Panc1 (cell line): ENCODE measurements around the gene FA2H. TPM values are rescaled to one million over a fixed set of nuclear protein-coding genes. Genes with fewer than 3 reads are reported as not detected.

Experiments used
- ATAC-seq: fragments of 200-7000 bp; cut with Tn5 transposase; 2 replicates; pipeline ENCODE4 v1.9.1; 2020; ENCODE audit warnings: mild to moderate bottlenecking, moderate library complexity
- BruUV-seq: library from RNA; stranded (reverse); fragments of 400-500 nt; replicated peaks from 2 replicates; lab custom pipeline; 2021; lab: Mats Ljungman, UMichigan
- CTCF ChIA-PET: fragments of 300-600 bp; sonication (Branson Sonifier 250); formaldehyde crosslinking; loops from one replicate; lab custom pipeline; 2022; ENCODE audit warnings: antibody characterized with exemption; lab: Charles Lee
- POLR2A ChIA-PET: fragments of 300-600 bp; sonication (Branson Sonifier 250); formaldehyde crosslinking; loops from one replicate; lab custom pipeline; 2022; ENCODE audit warnings: antibody characterized with exemption; lab: Charles Lee
- DNase-seq: peaks from one replicate; pipeline ENCODE4 v3.0.0-alpha.2; 2010; ENCODE audit warnings: low read depth, low spot score
- H3K27ac ChIP-seq: 2 replicates; pipeline ENCODE4 v1.5.1; 2011; ENCODE audit warnings: mild to moderate bottlenecking, low read length, inconsistent platforms
- H3K27me3 ChIP-seq: fragments of 200-500 bp; sonication (Bioruptor generic); 2 replicates; pipeline ENCODE4 v1.6.0; 2014; ENCODE audit warnings: low read length, inconsistent platforms; ENCODE audit not compliant: control insufficient read depth, insufficient read depth
- H3K36me3 ChIP-seq: fragments of 200-500 bp; sonication (Bioruptor generic); 2 replicates; pipeline ENCODE4 v1.5.1; 2014; ENCODE audit warnings: inconsistent platforms, mild to moderate bottlenecking, low read length, moderate library complexity; ENCODE audit not compliant: control insufficient read depth, insufficient read depth
- H3K4me1 ChIP-seq: 2 replicates; pipeline ENCODE4 v1.5.1; 2011; ENCODE audit warnings: inconsistent platforms, mild to moderate bottlenecking, low read length, moderate library complexity; ENCODE audit not compliant: control insufficient read depth, insufficient read depth
- H3K4me3 ChIP-seq, 2 experiments: 2 replicates each; pipeline ENCODE4 v1.5.1; 2011 to 2012; ENCODE audit warnings: low read depth in 2 of 2, low read length in 2 of 2, mild to moderate bottlenecking in 2 of 2, inconsistent platforms in 1 of 2, moderate library complexity in 1 of 2
- H3K9me3 ChIP-seq: fragments of 200-500 bp; sonication (Bioruptor generic); 2 replicates; pipeline ENCODE4 v1.5.1; 2014; ENCODE audit warnings: low read depth, mild to moderate bottlenecking, inconsistent platforms, low read length, moderate library complexity; ENCODE audit not compliant: control insufficient read depth, insufficient read depth
- POLR2AphosphoS5 ChIP-seq: IDR thresholded peaks from 2 replicates; pipeline ENCODE4 v1.6.1; 2012; ENCODE audit warnings: mild to moderate bottlenecking, low read depth, low read length, moderate library complexity
- SIN3A ChIP-seq: IDR thresholded peaks from 2 replicates; pipeline ENCODE4 v1.6.1; 2012; ENCODE audit warnings: low read depth, mild to moderate bottlenecking, low read length, moderate library complexity, borderline replicate concordance; ENCODE audit not compliant: insufficient read depth
- TCF7L2 ChIP-seq: IDR thresholded peaks from 2 replicates; pipeline ENCODE4 v1.6.1; 2011; ENCODE audit warnings: mild to moderate bottlenecking, low read depth, low read length, inconsistent platforms
- in situ Hi-C: cut with HindIII; loops from 2 replicates; pipeline ENCODE4 v1.10.0; 2016; ENCODE audit warnings: low sequenced_read_pairs, low pct_unique_long_range_greater_than_20kb
- intact Hi-C: fragments of 100-400 bp; cut with micrococcal nuclease; formaldehyde crosslinking; loops from one replicate; pipeline ENCODE4 v1.10.0; 2022; ENCODE audit not compliant: unreplicated experiment
- total RNA-seq: library from RNA; stranded (reverse); gene quantifications from one replicate; pipeline ENCODE4 v1.2.1, GENCODE V29; 2021; ENCODE audit not compliant: unreplicated experiment
- TF ChIP-seq, protein P1 (sequence below): fragments of 450-650 bp; IDR thresholded peaks from 2 replicates; pipeline ENCODE4 v1.5.1; 2017; ENCODE audit warnings: mild to moderate bottlenecking
- TF ChIP-seq, protein P2 (sequence below), 2 experiments: IDR thresholded peaks; 2 replicates each; pipeline ENCODE4 v1.6.1; 2011 to 2012; ENCODE audit warnings: low read depth in 2 of 2, control low read depth in 1 of 2, low read length in 1 of 2, mild to moderate bottlenecking in 1 of 2, moderate library complexity in 1 of 2; ENCODE audit not compliant: insufficient read depth in 1 of 2

The FA2H gene
- total RNA-seq, 1 experiment from 2014 or later: 0.15 TPM

DNA sequence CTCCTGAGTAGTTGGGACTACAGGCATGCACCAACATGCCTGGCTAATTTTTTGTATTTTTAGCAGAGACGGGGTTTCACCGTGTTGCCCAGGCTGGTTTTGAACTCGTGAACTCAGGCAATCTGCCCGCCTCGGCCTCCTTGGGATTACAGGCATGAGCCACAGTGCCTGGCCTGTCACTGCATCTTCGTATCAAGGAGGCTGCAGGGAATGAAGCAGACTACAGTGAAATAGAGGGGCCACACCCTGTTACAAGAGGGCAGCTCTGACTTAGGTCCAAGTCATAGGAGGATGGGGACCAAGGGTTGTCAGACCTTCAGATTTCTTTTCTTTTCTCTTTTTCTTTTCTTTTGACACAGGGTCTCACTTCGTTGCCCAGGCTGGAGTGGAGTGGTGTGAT is 28.7 kb downstream of the FA2H start:
- Histone ChIP-seq H3K4me3 (no peak overlapping the region), H3K4me1 (no peaks in the 10 kb centered on the region; the same call in 1 of the 2 replicates), H3K9me3 (no peaks in the 10 kb centered on the region), H3K27ac (no peak overlapping the region), H3K27me3 (no peaks in the 10 kb centered on the region), H3K36me3 (no peaks in the 10 kb centered on the region)
- no TSS peak for BruUV-seq
- ATAC-seq (no peak), DNase-seq (no peak)
- in situ Hi-C loops: no loop called here
- intact Hi-C loops: no loop called here
- ChIA-PET POLR2A (no interaction called here), CTCF (no interaction called here)
- TF ChIP-seq TCF7L2 (no peak), SIN3A (no peak), POLR2AphosphoS5 (no peak)
- TF ChIP-seq, protein P1, sequence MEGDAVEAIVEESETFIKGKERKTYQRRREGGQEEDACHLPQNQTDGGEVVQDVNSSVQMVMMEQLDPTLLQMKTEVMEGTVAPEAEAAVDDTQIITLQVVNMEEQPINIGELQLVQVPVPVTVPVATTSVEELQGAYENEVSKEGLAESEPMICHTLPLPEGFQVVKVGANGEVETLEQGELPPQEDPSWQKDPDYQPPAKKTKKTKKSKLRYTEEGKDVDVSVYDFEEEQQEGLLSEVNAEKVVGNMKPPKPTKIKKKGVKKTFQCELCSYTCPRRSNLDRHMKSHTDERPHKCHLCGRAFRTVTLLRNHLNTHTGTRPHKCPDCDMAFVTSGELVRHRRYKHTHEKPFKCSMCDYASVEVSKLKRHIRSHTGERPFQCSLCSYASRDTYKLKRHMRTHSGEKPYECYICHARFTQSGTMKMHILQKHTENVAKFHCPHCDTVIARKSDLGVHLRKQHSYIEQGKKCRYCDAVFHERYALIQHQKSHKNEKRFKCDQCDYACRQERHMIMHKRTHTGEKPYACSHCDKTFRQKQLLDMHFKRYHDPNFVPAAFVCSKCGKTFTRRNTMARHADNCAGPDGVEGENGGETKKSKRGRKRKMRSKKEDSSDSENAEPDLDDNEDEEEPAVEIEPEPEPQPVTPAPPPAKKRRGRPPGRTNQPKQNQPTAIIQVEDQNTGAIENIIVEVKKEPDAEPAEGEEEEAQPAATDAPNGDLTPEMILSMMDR: no peak
- TF ChIP-seq, protein P2, sequence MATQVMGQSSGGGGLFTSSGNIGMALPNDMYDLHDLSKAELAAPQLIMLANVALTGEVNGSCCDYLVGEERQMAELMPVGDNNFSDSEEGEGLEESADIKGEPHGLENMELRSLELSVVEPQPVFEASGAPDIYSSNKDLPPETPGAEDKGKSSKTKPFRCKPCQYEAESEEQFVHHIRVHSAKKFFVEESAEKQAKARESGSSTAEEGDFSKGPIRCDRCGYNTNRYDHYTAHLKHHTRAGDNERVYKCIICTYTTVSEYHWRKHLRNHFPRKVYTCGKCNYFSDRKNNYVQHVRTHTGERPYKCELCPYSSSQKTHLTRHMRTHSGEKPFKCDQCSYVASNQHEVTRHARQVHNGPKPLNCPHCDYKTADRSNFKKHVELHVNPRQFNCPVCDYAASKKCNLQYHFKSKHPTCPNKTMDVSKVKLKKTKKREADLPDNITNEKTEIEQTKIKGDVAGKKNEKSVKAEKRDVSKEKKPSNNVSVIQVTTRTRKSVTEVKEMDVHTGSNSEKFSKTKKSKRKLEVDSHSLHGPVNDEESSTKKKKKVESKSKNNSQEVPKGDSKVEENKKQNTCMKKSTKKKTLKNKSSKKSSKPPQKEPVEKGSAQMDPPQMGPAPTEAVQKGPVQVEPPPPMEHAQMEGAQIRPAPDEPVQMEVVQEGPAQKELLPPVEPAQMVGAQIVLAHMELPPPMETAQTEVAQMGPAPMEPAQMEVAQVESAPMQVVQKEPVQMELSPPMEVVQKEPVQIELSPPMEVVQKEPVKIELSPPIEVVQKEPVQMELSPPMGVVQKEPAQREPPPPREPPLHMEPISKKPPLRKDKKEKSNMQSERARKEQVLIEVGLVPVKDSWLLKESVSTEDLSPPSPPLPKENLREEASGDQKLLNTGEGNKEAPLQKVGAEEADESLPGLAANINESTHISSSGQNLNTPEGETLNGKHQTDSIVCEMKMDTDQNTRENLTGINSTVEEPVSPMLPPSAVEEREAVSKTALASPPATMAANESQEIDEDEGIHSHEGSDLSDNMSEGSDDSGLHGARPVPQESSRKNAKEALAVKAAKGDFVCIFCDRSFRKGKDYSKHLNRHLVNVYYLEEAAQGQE (IDR thresholded peaks at IDR 0.05; ENCODE audit: insufficient read depth in 1 of 2, low read depth in 2 of 2, low read length in 1 of 2): no peak

- H3K27me3 ChIP-seq: no peaks in the 10 kb centered on the region
- POLR2A ChIA-PET: no interaction called here
- no peaks in the 10 kb centered on the region for H3K9me3 ChIP-seq
- in situ Hi-C loops: no loop called here
- DNase-seq: no peak
- H3K4me3 ChIP-seq: no peak overlapping the region
- CTCF ChIA-PET: interaction anchor here (1.6 kb wide), 1 partner anchor 117 kb away, joined by 3 read pairs; no protein-coding TSS in a partner anchor
- no TSS peak for BruUV-seq
- H3K27ac ChIP-seq: no peak overlapping the region
- H3K36me3 ChIP-seq: no peaks in the 10 kb centered on the region
- no peak for TF ChIP-seq SIN3A
- intact Hi-C loops: no loop called here
- ATAC-seq: no peak
- H3K4me1 ChIP-seq: no peaks in the 10 kb centered on the region; the same call in 1 of the 2 replicates
Observed at GRCh38 chr16:74745109-74745615, 29.5 kb downstream of the FA2H start.

GRCh38 chr16:74744566-74744965 is 30.1 kb downstream of the FA2H start:
- no peaks in the 10 kb centered on the region for H3K36me3 ChIP-seq
- BruUV-seq: no TSS peak
- intact Hi-C loops: no loop called here
- no peaks in the 10 kb centered on the region for H3K27me3 ChIP-seq
- in situ Hi-C loops: no loop called here
- no peak overlapping the region for H3K4me3 ChIP-seq
- no peak for DNase-seq
- CTCF ChIA-PET: interaction anchor here (0.7 to 1.6 kb wide), 2 partner anchors 31 to 118 kb away, joined by 3 read pairs; no protein-coding TSS in a partner anchor
- no peaks in the 10 kb centered on the region for H3K9me3 ChIP-seq
- POLR2A ChIA-PET: no interaction called here
- H3K27ac ChIP-seq: no peak overlapping the region
- no peak for ATAC-seq
- H3K4me1 ChIP-seq: no peaks in the 10 kb centered on the region; the same call in 1 of the 2 replicates
- TF ChIP-seq SIN3A: no peak
- no peak for TF ChIP-seq POLR2AphosphoS5
- no peak for TF ChIP-seq TCF7L2
- TF ChIP-seq, protein P2 (IDR thresholded peaks at IDR 0.05; ENCODE audit: insufficient read depth in 1 of 2, low read depth in 2 of 2, low read length in 1 of 2): no peak
- TF ChIP-seq, protein P1: no peak
